Measurements from ENCODE around the gene SOX11.

Gene SOX11

GRCh38 chr2:5692561-5693286 is 540 bp downstream of the SOX11 start:
- peak in 1 of 2 experiments; percentile 32 for DNase-seq

- peak in 1 of 2 experiments; percentile 30 for DNase-seq
Measured at GRCh38 chr2:5693287-5694201, 1.4 kb downstream of the SOX11 start.

GRCh38 chr2:5694306-5694705 is 2.1 kb downstream of the SOX11 start:
- no peak for DNase-seq

GRCh38 chr2:5695654-5696403 is 3.6 kb downstream of the SOX11 start:
- DNase-seq, result peak in 1 of 2 experiments; percentile 50

- peak in 1 of 2 experiments; percentile 51 for DNase-seq
Measured at GRCh38 chr2:5696404-5696944, 4.3 kb downstream of the SOX11 start.

- peak in 1 of 2 experiments; percentile 42 for DNase-seq
Measured at GRCh38 chr2:5696945-5697521, 4.8 kb downstream of the SOX11 start.

- DNase-seq, result no peak
Measured at GRCh38 chr2:5697562-5697961, 5.4 kb downstream of the SOX11 start.

GRCh38 chr2:5698134-5698533 is 6.0 kb downstream of the SOX11 start:
- DNase-seq, result no peak

- DNase-seq, result no peak
Measured at GRCh38 chr2:5699963-5700362, 7.8 kb downstream of the SOX11 start.

- no peak for DNase-seq
Measured at GRCh38 chr2:5700551-5700950, 8.4 kb downstream of the SOX11 start.

GRCh38 chr2:5701266-5701665 is 9.1 kb downstream of the SOX11 start:
- DNase-seq, result no peak

- DNase-seq, result no peak
Measured at GRCh38 chr2:5703166-5703565, 11.0 kb downstream of the SOX11 start.

- DNase-seq, result no peak
Measured at GRCh38 chr2:5705490-5705889, 13.3 kb downstream of the SOX11 start.

- no peak for DNase-seq
Measured at GRCh38 chr2:5706717-5707455, 14.7 kb downstream of the SOX11 start.

- DNase-seq, result no peak
Measured at GRCh38 chr2:5710615-5711014, 18.4 kb downstream of the SOX11 start.

GRCh38 chr2:5713101-5713500 is 20.9 kb downstream of the SOX11 start:
- no peak for DNase-seq

- no peak for DNase-seq
Measured at GRCh38 chr2:5719629-5720334, 27.6 kb downstream of the SOX11 start.

- DNase-seq, result no peak
Measured at GRCh38 chr2:5720426-5720825, 28.2 kb downstream of the SOX11 start.

- no peak for DNase-seq
Measured at GRCh38 chr2:5722236-5722635, 30.1 kb downstream of the SOX11 start.

GRCh38 chr2:5723791-5724735 is 31.9 kb downstream of the SOX11 start:
- DNase-seq, result no peak
